K562 (cell line): ENCODE data around the gene KRT25. TPM values are rescaled to one million over a fixed set of nuclear protein-coding genes. Genes with fewer than 3 reads are reported as not detected.

Experiments
- ATAC-seq: fragments of 200-7000 bp; cut with Tn5 transposase; 3 replicates; pipeline ENCODE4 v1.9.1; 2020; ENCODE audit warnings: moderate library complexity
- BruUV-seq: library from RNA; stranded (reverse); fragments of 400-500 nt; replicated peaks from 2 replicates; lab custom pipeline; 2021; lab: Mats Ljungman, UMichigan
- CTCF ChIA-PET: fragments of 300-600 bp; formaldehyde crosslinking; extraction: SDS; loops from one replicate; lab custom pipeline; 2021; ENCODE audit warnings: low intra/inter-chr PET ratio; lab: Yijun Ruan, JAX
- POLR2A ChIA-PET: fragments of 300-600, 350-650 bp; sonication (Branson Sonifier 250); formaldehyde crosslinking; extraction: SDS; loops from one replicate; lab custom pipeline; 2021; ENCODE audit warnings: antibody characterized with exemption, inconsistent platforms; lab: Yijun Ruan, JAX
- DNase-seq, 4 experiments: peaks; one replicate each; pipeline versions ENCODE4 v3.0.0 to v3.0.0-alpha.2; 2011 to 2018; ENCODE audit warnings: low spot score in 3 of 4, mixed read lengths in 3 of 4; ENCODE audit errors: extremely low read depth in 1 of 4
- FAIRE-seq: peaks from 2 replicates; lab custom pipeline; 2011; peaks lifted over from hg19 to GRCh38; lab: Jason Lieb, UNC
- H2AFZ ChIP-seq: 2 replicates; pipeline ENCODE4 v1.6.0; 2011; ENCODE audit warnings: low read depth, low read length, control low read depth, inconsistent platforms
- H3K27ac ChIP-seq: fragments of 200-600 bp; 3 replicates; pipeline ENCODE4 v1.8.0; 2011; ENCODE audit warnings: low read depth, mild to moderate bottlenecking, control low read depth, inconsistent platforms, low read length, moderate library complexity, mixed read lengths; ENCODE audit errors: extremely low read depth
- H3K27me3 ChIP-seq, 2 experiments: fragments of 300-600 bp in 1 of 2; 2 replicates in 1 of 2; 3 replicates in 1 of 2; pipeline versions ENCODE4 v1.6.0 to v1.8.0; 2011; ENCODE audit warnings: inconsistent platforms in 2 of 2, low read length in 2 of 2, mild to moderate bottlenecking in 1 of 2, mixed read lengths in 1 of 2, moderate library complexity in 1 of 2; ENCODE audit not compliant: control insufficient read depth in 2 of 2, insufficient read depth in 2 of 2
- H3K36me3 ChIP-seq: fragments of 300-600 bp; 3 replicates; pipeline ENCODE4 v1.8.0; 2011; ENCODE audit warnings: mild to moderate bottlenecking, low read length, inconsistent platforms; ENCODE audit not compliant: control insufficient read depth, insufficient read depth
- H3K4me1 ChIP-seq, 2 experiments: fragments of 200-600 bp in 1 of 2; replicated peaks in 1 of 2; 2 replicates in 1 of 2; 3 replicates in 1 of 2; pipeline versions ENCODE4 v1.5.1 to v1.8.0; 2011; ENCODE audit warnings: inconsistent platforms in 2 of 2, low read length in 2 of 2, mild to moderate bottlenecking in 1 of 2, mixed read lengths in 1 of 2, moderate library complexity in 1 of 2; ENCODE audit not compliant: control insufficient read depth in 2 of 2, insufficient read depth in 2 of 2
- H3K4me2 ChIP-seq: 2 replicates; pipeline ENCODE4 v1.6.1; 2011; ENCODE audit warnings: low read length, control low read depth, inconsistent platforms, mixed read lengths; ENCODE audit not compliant: insufficient read depth
- H3K4me3 ChIP-seq: fragments of 200-600 bp; sonication (generic), shearing (Covaris generic); 2 replicates; pipeline ENCODE4 v1.5.1; 2016; ENCODE audit warnings: control low read depth, inconsistent platforms
- H3K79me2 ChIP-seq: fragments of 200-600 bp; 3 replicates; pipeline ENCODE4 v1.8.0; 2011; ENCODE audit warnings: low read length, inconsistent platforms; ENCODE audit not compliant: control insufficient read depth, insufficient read depth
- H3K9ac ChIP-seq, 2 experiments: 2 replicates each; pipeline versions ENCODE4 v1.6.0 to v1.6.1; 2011; ENCODE audit warnings: low read depth in 2 of 2, low read length in 2 of 2, control low read depth in 1 of 2, inconsistent platforms in 1 of 2, mild to moderate bottlenecking in 1 of 2, mixed read lengths in 1 of 2; ENCODE audit not compliant: insufficient read depth in 1 of 2
- H3K9me1 ChIP-seq: one replicate; pipeline ENCODE4 v1.6.0; 2011; ENCODE audit warnings: inconsistent platforms, mild to moderate bottlenecking, low read length, moderate library complexity; ENCODE audit not compliant: control insufficient read depth, insufficient read depth
- H3K9me3 ChIP-seq: replicated peaks from 2 replicates; pipeline ENCODE4 v1.5.1; 2011; ENCODE audit warnings: low read depth, low read length, inconsistent platforms; ENCODE audit not compliant: control insufficient read depth, insufficient read depth
- H4K20me1 ChIP-seq: replicated peaks from 2 replicates; pipeline ENCODE4 v1.6.1; 2011; ENCODE audit warnings: low read length, inconsistent platforms, mixed read lengths; ENCODE audit not compliant: control insufficient read depth, insufficient read depth
- IRF1 ChIP-seq: sonication (generic); formaldehyde crosslinking; IDR thresholded peaks from 2 replicates; pipeline ENCODE4 v1.8.0; 2022; ENCODE audit warnings: missing genetic modification reagents, mild to moderate bottlenecking, borderline replicate concordance
- RAD21 ChIP-seq, 2 experiments: fragments of 250-450 bp in 1 of 2; fragments of 450-650 bp in 1 of 2; sonication (Bioruptor Pico) in 1 of 2; formaldehyde crosslinking in 1 of 2; IDR thresholded peaks in 1 of 2; conservative IDR thresholded peaks in 1 of 2; 2 replicates each; pipeline versions ENCODE4 v1.4.0 to v1.8.0; 2020 to 2022; ENCODE audit warnings: mild to moderate bottlenecking in 2 of 2, moderate library complexity in 1 of 2
- REST ChIP-seq, 2 experiments: fragments of 450-650 bp; formaldehyde crosslinking in 1 of 2; IDR thresholded peaks; 2 replicates each; pipeline versions ENCODE4 v1.4.0 to v1.6.1; 2014 to 2020; ENCODE audit warnings: mild to moderate bottlenecking in 2 of 2, borderline replicate concordance in 1 of 2, low read depth in 1 of 2
- TEAD4 ChIP-seq, 2 experiments: sonication (generic) in 1 of 2; formaldehyde crosslinking in 1 of 2; IDR thresholded peaks; 2 replicates each; pipeline versions ENCODE4 v1.6.1 to v1.8.0; 2012 to 2022; ENCODE audit warnings: borderline replicate concordance in 1 of 2, inconsistent platforms in 1 of 2, low read length in 1 of 2, mild to moderate bottlenecking in 1 of 2, missing genetic modification reagents in 1 of 2
- ZBTB9 ChIP-seq: fragments of 450-650 bp; formaldehyde crosslinking; IDR thresholded peaks from 2 replicates; pipeline ENCODE4 v1.4.0; 2020; ENCODE audit warnings: mild to moderate bottlenecking, moderate library complexity
- WGBS: fragments of 100-300 bp; shearing (Covaris generic); methylation state at CpG from one replicate; pipeline ENCODE4 v1.1.6; 2016; ENCODE audit warnings: low coverage, mixed read lengths; ENCODE audit not compliant: insufficient coverage; ENCODE audit errors: missing lambda C conversion rate; 5-methylcytosine and 5-hydroxymethylcytosine counted together
- in situ Hi-C: fragments of 300-500 bp; cut with MboI; formaldehyde crosslinking; loops from 4 replicates; pipeline ENCODE4 v1.15.0; 2018; ENCODE audit warnings: inconsistent platforms, mixed read lengths
- intact Hi-C: fragments of 100-400 bp; cut with micrococcal nuclease; formaldehyde crosslinking; loops from 2 replicates; pipeline ENCODE4 v1.14.2; 2022
- polyA plus RNA-seq, 8 experiments: library from polyadenylated mRNA; depleted of rRNA in 4 of 8; stranded (reverse) in 5 of 8; unstranded in 3 of 8; fragments of >200 nt; fragmentation: Nextera tagmentation in 2 of 8; fragmentation: Illumina TruSeq in 1 of 8; extraction: Ambion mirVana in 2 of 8; extraction: Trizol in 1 of 8; gene quantifications; 2 replicates each; pipeline versions ENCODE4 v1.2.1 to v1.2.3, GENCODE V29; 2011 to 2014; ENCODE audit warnings: inconsistent platforms in 1 of 8, missing spikeins in 1 of 8
- total RNA-seq, 7 experiments: library from RNA; depleted of rRNA in 6 of 7; stranded (reverse); fragments of >200 nt in 6 of 7; fragmentation: Illumina TruSeq in 2 of 7; extraction: Trizol in 2 of 7; gene quantifications; 2 replicates each; pipeline versions ENCODE4 v1.2.1 to v1.2.3, GENCODE V29; 2011 to 2021; ENCODE audit warnings: low replicate concordance in 1 of 7
- TF ChIP-seq, protein P1 (sequence below): IDR thresholded peaks from 3 replicates; pipeline ENCODE4 v1.6.1; 2011; ENCODE audit warnings: borderline replicate concordance, mild to moderate bottlenecking; ENCODE audit not compliant: insufficient read length, insufficient read depth

KRT25 gene
- total and polyA plus RNA-seq, 9 of the 15 experiments (the other 6 are each of a cell fraction or from before 2014, with no cell fraction given), result not detected

- POLR2A ChIA-PET, result no interaction called here
- intact Hi-C loops, result loop anchor here (1.0 to 2.0 kb wide), 2 partner anchors 171 to 177 kb away; no protein-coding TSS in a partner anchor
- WGBS, result 22% methylated on average over 6 of the region's 6 CpGs
- no TSS peak for BruUV-seq
- H3K9ac ChIP-seq, result no peak overlapping the region
- H3K4me3 ChIP-seq, result no peak overlapping the region
- DNase-seq, result peak in 2 of 4 experiments; percentile 14 to 15
- no peaks in the 10 kb centered on the region for H3K9me1 ChIP-seq
- no peak overlapping the region for H3K4me2 ChIP-seq
- no peaks in the 10 kb centered on the region for H3K79me2 ChIP-seq
- CTCF ChIA-PET, result interaction anchor here (0.5 to 1.5 kb wide), 7 partner anchors 172 to 433 kb away, joined by 3 to 10 read pairs (median 4); no protein-coding TSS in a partner anchor
- no peaks in the 10 kb centered on the region for H3K36me3 ChIP-seq
- peak; percentile 82 for FAIRE-seq
- peaks cover 21 to 25% of the 10 kb centered on the region in 2 experiments for H3K27me3 ChIP-seq
- H3K4me1 ChIP-seq, result peaks cover 3% of the 10 kb centered on the region in 2 experiments; a peak in 1 of 5 replicates
- no peak overlapping the region for H3K27ac ChIP-seq
- H4K20me1 ChIP-seq, result no peaks in the 10 kb centered on the region
- in situ Hi-C loops, result loop anchor here (5.0 kb wide), 1 partner anchor 175 kb away; no protein-coding TSS in a partner anchor
- ATAC-seq, result no peak
- H3K9me3 ChIP-seq, result no peaks in the 10 kb centered on the region
- H2AFZ ChIP-seq, result no peak overlapping the region
- 0 out of 2 replicates have a peak, but pooled peaks have one; percentile 29 for TF ChIP-seq TEAD4 (IDR thresholded peaks at IDR 0.05; ENCODE audit: low read length)
- no peak for TF ChIP-seq TEAD4 (CRISPR knock-in tag; IDR thresholded peaks at IDR 0.05; ENCODE audit: borderline replicate concordance)
- peak; percentile 54 to 80 for TF ChIP-seq RAD21 (CRISPR knock-in tag; conservative IDR thresholded peaks at IDR 0.05 in 1 of 2, IDR thresholded peaks at IDR 0.05 in 1 of 2)
- TF ChIP-seq REST (IDR thresholded peaks at IDR 0.05; ENCODE audit: borderline replicate concordance), result peak; percentile 59; the same call in 1 of the 2 replicates
- no peak for TF ChIP-seq REST (CRISPR knock-in tag; IDR thresholded peaks at IDR 0.05; ENCODE audit: low read depth)
- no peak for TF ChIP-seq IRF1 (CRISPR knock-in tag)
- TF ChIP-seq, protein P1, sequence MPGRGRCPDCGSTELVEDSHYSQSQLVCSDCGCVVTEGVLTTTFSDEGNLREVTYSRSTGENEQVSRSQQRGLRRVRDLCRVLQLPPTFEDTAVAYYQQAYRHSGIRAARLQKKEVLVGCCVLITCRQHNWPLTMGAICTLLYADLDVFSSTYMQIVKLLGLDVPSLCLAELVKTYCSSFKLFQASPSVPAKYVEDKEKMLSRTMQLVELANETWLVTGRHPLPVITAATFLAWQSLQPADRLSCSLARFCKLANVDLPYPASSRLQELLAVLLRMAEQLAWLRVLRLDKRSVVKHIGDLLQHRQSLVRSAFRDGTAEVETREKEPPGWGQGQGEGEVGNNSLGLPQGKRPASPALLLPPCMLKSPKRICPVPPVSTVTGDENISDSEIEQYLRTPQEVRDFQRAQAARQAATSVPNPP, result no peak
- no peak for TF ChIP-seq ZBTB9
These were observed 36.8 kb upstream of the KRT25 start for GRCh38 chr17:40791787-40792436.
